ENCODE results near the gene TPR. TPM values are rescaled to one million over a fixed set of nuclear protein-coding genes. Genes with fewer than 3 reads are reported as not detected.

Gene TPR
- total RNA-seq, 1 experiment from 2014 or later: 107 TPM

- DNase-seq: no peak
- Histone ChIP-seq H2BK20ac (ENCODE audit: low read depth, low read length, poor library complexity, severe bottlenecking) (no peak overlapping the region), H3K27me3 (ENCODE audit: insufficient read depth, low read length) (no peaks in the 10 kb centered on the region), H3K27ac (ENCODE audit: insufficient read length, low read depth, low read length) (no peak overlapping the region), H3K23me2 (ENCODE audit: insufficient read length, low read depth, low read length, poor library complexity, severe bottlenecking) (no peaks in the 10 kb centered on the region), H3K79me2 (ENCODE audit: insufficient read depth, low read length) (no peaks in the 10 kb centered on the region), H3K23ac (ENCODE audit: insufficient read length, low read depth, low read length) (no peak overlapping the region), H2AFZ (ENCODE audit: low read length) (no peak overlapping the region), H4K91ac (ENCODE audit: insufficient read length, low read depth, low read length) (no peak overlapping the region), H2BK5ac (ENCODE audit: insufficient read length, low read length) (no peak overlapping the region), H3K4me1 (ENCODE audit: insufficient read depth, low read length) (no peaks in the 10 kb centered on the region), H3K9me3 (ENCODE audit: control insufficient read depth, low read depth, low read length) (no peaks in the 10 kb centered on the region), H3K9ac (ENCODE audit: extremely low read depth, insufficient read length, low read length) (no peak overlapping the region), H3K79me1 (ENCODE audit: insufficient read depth, low read depth, low read length, poor library complexity, severe bottlenecking) (no peaks in the 10 kb centered on the region), H2BK12ac (ENCODE audit: insufficient read length, low read depth, low read length) (no peak overlapping the region), H3K4me2 (ENCODE audit: insufficient read depth, insufficient read length, low read length) (no peak overlapping the region), H2BK15ac (ENCODE audit: low read depth, low read length) (no peak overlapping the region), H3K18ac (ENCODE audit: insufficient read length, low read depth, low read length) (no peak overlapping the region), H2BK120ac (ENCODE audit: low read depth, low read length, poor library complexity, severe bottlenecking) (no peak overlapping the region), H3K56ac (ENCODE audit: insufficient read length, low read depth, low read length) (no peak overlapping the region), H3T11ph (ENCODE audit: low read length) (no peak overlapping the region), H4K8ac (replicated peaks; ENCODE audit: insufficient read length, low read depth, low read length) (no peak overlapping the region), H4K5ac (ENCODE audit: insufficient read length, low read depth, low read length) (no peak overlapping the region), H4K20me1 (ENCODE audit: control insufficient read depth, insufficient read depth, insufficient read length) (no peaks in the 10 kb centered on the region), H3K4ac (ENCODE audit: low read depth, low read length) (no peak overlapping the region), H2AK5ac (ENCODE audit: insufficient read length, low read length) (no peak overlapping the region), H3K14ac (ENCODE audit: insufficient read depth, low read length) (no peak overlapping the region)
- H3K27ac Mint-ChIP-seq: no peak overlapping the region
- WGBS (ENCODE audit: extremely low coverage, insufficient read length, low lambda C conversion rate): no CpG with 5 or more reads among the region's 4 CpGs
- no peak for TF ChIP-seq CTCF (conservative IDR thresholded peaks at IDR 0.05)
- H3K27me3 Mint-ChIP-seq (ENCODE audit: low read depth): no peaks in the 10 kb centered on the region; the same call in 1 of the 2 replicates
- no peaks in the 10 kb centered on the region for H3K36me3 Mint-ChIP-seq (ENCODE audit: insufficient read depth in 1 of 3, low read depth in 3 of 3)
- no peak overlapping the region for H3K4me3 Mint-ChIP-seq
- no peaks in the 10 kb centered on the region for H3K4me1 Mint-ChIP-seq
- no peaks in the 10 kb centered on the region for H3K9me3 Mint-ChIP-seq
Measured at GRCh38 chr1:186289943-186290545, 85.0 kb downstream of the TPR start.
